Mesenteric fat pad (tissue), 1 donor: ENCODE results near the gene DDAH1. TPM values are rescaled to one million over a fixed set of nuclear protein-coding genes. Genes with fewer than 3 reads are reported as not detected.
"Not testable (repeated sequence)": the region's sequence is repeated elsewhere in the genome, so short reads cannot be mapped to it uniquely, and the experiment has no call there.

ENCODE experiments used
- DNase-seq: peaks from one replicate; pipeline ENCODE4 v3.0.0-alpha.2; 2020; ENCODE audit warnings: low spot score
- total RNA-seq: library from RNA; stranded (reverse); fragmentation: NEBNext Ultra II Directional; extraction: Animal tissue kit (Norgen Biotek cat#: 25700); gene quantifications from one replicate; pipeline ENCODE4 v1.2.1, GENCODE V29; 2021
- donor health status: DM: yes; HTN: yes; CAD: no.

DDAH1 gene
- total RNA-seq, 1 donor from 2014 or later: 15.4 TPM

DNA sequence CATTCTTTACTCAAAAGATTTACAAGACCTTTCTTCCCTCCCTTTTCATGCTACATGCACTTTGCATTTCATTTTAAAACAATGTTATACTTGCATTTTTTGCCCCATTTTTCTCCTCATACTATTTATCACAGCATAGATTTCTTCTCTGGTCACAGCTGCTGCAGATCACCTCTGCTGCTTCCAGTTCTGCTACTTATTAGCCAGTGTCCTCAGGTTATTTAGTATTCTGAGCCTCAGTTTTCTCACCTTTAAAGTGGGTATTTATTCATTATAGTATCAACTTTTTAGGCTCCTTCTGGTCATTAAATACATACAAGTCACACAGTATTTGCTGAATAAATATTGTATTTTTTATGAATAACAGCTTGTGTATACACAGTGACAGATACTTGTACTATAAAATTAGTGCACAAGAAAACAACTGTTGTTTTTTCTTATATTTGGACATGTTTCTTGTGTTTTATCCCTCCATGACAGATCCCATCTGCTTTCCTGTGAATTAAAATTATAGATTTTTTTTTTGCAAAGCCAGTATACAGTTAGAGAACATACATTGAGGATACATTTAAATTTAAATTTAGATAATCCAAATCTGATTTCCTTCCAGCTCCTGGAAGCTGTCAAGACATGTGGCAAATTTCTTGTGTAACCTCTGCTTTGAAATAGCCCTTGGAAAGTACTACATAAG is 103.2 kb downstream of the DDAH1 start:
- DNase-seq: no peak

DNA sequence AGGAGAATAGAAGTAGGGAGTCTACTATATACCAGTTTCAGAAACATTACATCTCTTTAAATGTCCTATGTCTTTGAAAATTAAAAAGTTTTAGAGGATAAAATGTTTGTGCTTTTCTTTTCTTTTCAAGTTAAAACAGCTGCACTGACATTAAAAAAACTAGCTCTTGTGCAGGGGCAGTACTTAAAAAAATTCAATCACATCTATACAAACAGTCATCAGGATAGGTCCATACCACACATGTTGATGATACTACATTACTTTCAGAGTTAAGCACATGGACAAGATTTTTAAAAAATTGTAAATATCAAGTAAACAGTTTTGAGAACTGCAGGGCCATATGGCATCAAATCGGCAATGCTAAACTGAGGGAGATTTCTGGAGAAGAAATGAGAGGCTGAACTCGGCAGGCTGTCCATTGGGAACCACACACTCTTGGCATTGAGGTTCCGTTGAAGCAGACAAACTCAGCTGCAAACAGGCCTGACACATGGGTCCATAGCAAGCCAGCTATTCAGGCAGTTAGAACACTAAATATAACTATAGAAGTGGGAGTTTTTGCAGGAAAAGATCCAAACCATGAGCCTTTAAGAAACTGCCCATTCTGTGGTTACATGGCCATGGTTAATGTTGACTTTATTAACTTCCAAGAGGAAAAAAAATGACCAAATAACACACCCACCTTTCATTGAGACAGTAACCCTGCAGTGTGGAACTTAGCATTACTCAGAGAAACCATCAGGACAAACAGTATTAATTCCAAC is 104.0 kb downstream of the DDAH1 start:
- DNase-seq: no peak

DNA sequence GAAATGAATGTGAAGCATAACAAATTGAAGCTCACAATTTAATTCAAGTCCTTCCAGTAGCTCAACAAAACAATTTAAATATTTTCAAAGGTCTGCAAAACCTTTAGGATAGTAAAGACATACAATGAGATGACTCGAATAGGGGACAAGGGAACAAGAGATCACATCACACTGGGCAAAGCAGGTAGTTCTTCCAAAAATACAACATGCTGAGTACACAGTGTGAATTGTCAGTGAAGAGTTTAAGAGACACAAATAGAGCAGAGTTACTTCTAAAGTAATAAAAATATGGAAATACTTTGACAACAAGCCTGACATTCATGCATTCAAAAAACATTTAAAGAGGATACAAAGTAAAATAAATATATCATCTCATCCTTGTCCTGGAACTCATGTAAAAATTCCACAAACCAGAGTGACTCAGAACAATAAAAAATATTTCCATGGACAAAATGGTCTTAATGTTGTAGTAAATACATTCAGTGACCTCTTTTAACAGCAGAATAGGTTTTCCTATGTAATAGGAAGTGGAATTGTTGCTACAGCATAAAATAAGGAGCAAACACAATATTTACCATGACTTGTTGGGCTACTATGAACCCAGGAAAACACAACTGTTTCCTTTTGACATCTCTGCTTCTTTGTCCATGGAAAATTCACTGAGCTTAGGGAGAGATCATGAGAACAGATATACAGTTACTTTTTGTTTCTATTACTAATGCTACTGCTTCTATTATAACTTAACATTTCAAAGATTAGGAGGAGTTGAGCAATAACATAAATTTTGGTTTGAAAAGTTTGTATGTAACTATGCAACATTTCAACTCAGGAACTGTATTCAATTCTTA is 104.9 kb downstream of the DDAH1 start:
- no peak for DNase-seq

DNA sequence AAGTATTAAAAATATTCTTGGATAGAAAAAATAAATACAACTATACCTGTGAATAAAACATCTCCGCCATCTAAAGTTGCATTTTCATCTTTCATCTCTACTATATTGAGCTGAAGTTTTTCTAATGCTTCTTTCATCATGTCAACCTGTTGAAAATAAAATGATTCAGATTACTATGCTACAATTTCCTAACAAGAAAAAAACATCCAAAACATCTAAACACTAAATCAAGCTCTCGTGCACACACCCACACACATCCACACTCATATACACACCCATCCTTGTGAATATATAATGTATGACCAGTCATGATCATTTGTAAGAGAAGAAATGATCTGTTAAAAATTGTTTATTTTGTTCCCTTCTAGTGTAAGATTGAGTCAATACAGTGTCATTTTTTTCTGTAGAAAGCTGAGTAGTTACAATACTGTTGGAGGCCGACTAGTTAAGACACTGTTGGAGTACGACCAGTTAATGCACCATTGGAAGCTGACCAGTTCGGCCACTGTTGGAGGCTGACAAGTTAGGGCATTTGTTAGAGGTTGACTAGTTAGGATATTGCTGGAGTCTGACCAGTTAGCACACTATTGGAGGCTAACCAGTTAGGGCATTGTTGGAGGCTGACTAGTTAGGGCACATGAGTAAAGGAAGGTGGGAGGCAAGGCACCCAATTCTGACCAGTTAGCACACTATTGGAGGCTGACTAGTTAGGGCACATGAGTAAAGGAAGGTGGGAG is 106.1 kb downstream of the DDAH1 start:
- no peak for DNase-seq

DNA sequence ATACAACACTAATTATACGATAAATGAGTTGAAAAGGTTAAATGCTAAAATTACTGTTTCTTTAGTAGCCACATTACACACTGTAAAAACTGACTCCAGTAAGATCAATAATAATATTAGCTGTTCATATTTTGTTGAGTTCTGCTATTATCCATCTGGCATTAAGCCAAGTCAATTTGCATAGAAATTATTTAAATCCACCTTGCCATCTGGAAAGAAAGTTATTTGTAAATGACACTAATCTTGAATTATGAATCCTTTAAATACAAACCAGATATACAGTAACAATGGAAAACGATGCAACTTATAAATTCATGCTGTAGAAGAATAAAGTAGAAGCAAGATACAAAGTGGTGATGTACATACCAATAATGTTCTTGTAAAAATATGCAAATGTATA is 107.1 kb downstream of the DDAH1 start:
- DNase-seq: no peak

DNA sequence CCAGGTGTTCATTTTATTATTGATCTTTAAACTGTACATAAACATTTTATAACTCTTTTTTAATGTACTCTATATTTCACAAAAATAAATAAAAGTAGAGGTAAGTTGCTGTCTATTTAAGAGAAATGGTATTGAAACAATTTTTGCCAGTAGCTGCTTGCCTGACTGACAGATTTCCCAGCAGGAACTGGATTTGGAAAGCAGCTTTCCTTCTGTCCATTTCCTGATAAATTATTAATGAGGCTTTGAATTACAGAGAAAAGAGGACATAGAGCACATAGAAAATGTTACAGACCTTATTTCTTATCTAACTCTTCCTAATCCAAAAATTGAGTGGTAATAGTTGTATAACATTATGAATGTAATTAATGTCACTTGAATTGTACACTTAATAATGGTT is 108.8 kb downstream of the DDAH1 start:
- no peak for DNase-seq

DNA sequence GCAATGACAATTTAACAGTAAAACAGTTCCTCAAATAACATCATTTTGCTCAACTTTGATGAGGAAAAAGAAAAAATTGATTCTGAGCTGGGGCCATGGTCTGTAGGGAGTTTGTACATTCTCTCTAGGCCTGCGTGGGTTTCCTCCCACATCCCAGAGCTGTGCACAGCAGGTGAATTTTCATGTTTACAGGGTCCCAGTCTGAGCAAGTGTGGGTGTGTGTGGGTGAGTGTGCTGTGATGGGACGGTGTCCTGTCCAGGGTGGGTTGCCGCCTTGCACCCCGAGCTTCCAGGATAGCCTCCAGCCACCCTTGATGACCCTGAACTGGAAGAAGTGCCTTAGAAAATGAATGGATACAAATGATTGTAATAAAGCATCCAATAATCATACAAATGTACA is 112.9 kb downstream of the DDAH1 start:
- DNase-seq: no peak

DNA sequence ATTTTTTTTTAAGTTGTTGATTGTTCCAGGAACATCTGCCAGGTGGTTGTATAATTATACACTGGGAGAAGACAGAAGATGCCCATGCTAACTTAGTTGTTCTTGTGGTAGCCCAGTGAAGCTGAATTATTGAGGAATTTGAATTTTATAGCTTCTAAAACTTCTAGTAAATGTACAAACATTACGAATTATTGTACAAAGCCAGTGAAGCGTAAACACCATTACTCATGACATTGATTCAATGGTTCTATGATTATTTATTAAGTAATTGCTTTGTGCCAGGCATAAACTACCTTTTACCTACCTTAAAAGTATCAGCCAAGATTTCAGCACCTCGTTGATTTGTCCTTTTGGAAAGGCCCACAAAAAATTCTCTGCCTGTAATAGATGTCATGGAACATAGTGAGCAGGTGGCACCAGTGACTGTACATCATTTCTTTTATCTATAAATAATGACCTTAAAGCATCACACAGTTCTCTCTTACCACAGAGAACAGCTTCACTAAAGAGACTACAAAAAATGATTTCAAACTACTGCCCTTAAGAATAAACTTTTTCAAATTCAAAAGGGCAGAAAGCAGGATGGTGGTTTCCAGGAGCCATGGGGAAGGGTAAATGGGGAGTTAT is 113.6 kb downstream of the DDAH1 start:
- DNase-seq: no peak

DNA sequence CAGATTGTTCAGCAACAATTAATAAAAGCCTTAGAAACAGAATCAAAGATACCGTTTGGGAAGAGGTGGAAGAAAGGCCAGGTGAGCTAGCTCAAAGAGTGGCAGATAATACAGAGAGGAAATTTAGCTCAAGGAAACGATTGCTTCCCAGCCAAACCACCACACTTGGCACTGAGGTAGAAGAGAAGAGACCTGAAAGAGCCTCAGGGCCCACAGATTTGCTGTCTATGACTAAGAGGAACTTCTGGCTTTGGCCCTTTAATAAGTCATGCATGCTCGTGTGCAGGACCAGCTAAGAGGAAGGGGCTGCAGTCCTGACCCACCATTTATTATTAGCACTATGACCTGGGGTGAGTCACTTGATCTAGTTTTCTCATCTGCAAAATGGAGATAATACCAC is 115.7 kb downstream of the DDAH1 start:
- DNase-seq: no peak

DNA sequence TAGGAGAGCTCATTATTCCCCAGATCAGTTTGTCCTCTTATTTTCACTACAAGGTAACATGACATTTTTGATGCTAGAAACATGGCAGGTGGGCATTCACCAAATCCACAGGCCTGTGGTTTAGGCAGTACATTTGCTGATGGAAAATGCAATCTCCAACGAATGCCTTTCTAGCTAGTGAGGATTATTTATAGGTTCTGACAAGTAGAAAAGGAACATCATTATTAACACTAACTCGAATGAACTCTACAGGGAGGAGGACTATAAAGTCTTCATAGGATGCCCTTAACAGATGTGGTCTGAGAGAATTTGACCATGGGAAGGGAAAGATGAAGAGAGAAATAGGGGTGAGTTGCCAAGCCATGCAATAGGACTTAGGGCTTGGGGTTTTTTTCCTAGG is 117.1 kb downstream of the DDAH1 start:
- no peak for DNase-seq

DNA sequence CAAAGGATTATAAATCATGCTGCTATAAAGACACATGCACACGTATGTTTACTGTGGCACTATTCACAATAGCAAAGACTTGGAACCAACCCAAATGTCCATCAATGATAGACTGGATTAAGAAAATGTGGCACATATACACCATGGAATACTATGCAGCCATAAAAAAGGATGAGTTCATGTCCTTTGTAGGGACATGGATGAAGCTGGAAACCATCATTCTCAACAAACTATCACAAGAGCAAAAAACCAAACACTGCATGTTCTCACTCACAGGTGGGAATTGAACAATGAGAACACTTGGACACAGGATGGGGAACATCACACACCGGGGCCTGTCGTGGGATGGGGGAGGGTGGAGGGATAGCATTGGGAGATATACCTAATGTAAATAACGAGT is 117.7 kb downstream of the DDAH1 start:
- DNase-seq: not testable (repeated sequence)

DNA sequence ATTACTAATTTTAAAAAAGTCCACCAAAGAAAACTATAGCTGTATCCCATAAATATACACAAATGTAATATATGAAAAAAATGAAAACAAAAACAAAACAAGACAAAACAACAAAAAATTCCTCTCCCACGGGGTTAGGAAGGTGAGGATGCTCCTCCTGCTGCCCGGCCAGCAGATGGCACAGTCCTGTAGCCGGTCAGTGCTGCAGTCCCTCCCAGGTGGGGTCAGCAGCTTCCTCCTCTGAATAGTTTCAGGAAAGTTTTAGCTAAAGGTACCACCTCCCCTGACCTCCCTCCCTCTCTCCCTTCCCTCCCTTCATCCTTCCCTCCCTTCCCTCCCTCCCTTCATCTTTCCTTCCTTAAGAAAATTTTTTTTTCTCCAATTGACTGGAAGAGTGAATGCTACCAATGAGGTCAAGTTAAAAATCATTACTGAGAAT is 120.7 kb downstream of the DDAH1 start:
- no peak for DNase-seq

DNA sequence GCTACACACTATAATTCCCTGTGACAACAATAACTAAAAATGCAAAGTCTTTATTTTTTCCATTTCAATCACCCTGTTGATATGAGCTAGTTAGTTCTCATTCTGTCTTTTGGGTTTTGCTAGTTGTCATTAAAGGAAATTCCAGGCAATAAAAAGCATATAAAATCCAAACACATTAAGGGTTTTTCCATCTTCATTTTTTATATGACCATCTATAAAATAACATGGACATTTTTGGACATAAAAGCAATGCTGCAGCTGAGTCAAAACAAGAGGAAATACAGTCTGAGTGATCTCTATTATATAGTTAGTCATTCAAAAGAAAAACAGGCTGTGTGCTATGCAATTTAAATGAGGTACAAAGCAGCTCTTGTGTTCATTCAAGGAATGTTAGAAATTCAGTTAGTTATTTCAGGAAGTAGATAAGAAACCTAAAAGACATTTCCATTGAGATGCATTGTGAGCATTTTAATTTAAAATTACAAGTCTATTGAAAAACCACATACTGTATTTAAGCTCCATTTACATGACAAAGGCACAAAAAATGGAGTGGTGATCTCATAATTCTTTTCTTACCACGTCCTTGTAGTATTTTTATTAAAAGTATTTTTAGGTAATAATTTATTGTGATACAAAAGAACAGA is 121.2 kb downstream of the DDAH1 start:
- DNase-seq: no peak

DNA sequence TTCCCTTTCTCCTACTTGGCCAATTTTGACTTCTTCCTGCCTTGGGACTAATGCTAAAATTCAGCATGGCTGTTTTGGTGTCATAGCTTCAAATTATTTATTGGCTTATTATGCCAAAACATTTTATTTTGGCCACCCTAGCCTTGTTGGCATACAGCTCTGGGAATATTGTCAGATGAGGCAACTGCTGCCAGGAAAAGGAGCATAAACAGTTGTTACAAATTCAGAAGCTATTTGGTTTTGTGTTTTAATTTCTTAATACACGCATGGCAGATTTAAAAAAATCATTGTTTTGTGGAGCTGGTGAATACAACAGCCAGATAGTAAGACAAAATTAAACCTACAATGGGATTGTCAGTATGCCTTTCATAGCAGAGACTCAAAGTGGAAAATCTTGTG is 121.7 kb downstream of the DDAH1 start:
- DNase-seq: no peak

DNA sequence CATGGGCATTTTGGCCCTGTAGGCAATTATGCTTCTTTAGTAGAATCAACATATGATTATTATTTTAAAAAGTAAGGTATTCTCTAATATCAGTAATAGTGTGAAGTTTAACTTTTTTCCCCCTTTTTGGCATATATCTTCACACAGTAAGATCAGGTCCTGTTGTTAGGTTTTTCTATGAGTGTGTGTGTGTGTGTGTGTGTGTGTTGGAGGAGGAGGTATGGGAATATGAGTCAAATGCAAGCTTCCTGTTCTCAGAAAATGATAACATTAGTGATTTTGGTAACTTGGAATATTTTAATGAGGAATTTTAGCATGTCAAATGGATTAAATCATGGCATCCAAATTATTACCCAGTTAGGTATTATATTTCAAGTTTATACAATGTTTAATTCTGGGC is 122.8 kb downstream of the DDAH1 start:
- no peak for DNase-seq

DNA sequence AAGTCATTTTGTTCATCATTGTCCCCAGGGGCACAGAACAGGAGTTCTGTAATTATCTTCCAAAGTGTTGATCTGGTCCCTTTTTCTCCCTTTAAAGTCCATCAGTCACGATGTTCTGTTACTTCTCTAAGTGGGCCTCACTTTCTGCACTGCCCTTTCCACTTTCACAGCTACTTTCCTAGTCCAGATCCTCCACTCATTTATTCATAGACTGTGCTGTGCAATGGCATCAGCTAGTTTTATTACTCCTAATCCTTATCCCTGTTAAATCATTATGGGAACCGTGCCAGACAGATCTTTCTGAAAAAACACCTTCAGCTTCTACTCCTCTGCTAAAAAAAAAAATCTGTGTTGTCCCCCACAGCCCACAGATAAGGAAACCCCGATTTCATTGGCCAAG is 124.5 kb downstream of the DDAH1 start:
- DNase-seq: no peak

DNA sequence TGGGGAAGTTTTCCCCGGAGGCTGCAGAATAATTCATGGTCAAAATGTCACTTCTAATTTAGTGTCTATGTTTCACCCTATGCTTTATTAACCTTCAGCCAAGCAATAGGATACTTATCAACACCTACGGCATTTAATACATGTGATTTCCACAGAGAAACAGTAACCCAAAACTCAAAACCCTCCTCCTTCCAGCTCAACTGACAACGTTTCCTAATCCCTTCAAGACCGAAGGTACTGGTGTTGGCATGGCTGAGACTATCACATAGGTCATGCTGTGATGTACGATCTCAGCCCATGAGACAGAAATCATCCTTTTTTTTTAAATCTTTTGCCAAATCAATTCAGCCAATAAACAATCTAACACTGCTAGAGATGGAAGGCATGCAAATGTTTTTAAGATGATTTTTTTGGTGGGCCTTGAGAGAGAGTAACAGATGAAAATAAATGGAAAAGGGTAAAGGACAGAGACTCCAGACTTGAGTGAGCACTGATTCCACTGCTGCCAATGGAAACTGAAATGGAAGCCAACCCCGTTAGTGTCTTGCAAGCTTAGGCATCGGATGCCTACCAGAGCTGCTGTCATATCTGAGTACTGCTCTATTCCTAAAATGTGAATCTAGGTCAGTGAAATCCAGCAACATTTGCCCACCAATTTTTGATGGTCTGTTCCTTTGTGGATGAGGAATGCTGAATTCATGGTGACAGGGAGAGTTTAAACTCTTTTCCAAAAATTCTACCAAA is 125.1 kb downstream of the DDAH1 start:
- no peak for DNase-seq

DNA sequence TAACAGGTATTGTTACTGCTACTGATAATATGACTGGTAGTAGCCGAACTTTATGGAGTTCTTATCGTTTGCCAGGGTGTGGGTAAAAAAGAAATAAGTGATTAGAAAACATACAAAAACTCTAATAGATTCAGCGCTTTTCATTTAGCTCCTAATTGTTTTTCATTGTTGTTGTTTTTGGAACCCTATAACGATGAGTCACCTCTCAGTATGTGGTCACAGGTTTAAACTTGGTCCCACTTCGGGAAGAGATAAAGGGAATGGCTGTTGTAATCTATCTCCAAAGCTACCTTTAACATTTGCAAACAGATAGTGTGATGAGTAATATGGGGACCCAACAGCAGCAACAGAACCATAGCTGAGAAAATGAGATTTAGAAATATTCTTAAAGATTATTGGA is 125.9 kb downstream of the DDAH1 start:
- no peak for DNase-seq

DNA sequence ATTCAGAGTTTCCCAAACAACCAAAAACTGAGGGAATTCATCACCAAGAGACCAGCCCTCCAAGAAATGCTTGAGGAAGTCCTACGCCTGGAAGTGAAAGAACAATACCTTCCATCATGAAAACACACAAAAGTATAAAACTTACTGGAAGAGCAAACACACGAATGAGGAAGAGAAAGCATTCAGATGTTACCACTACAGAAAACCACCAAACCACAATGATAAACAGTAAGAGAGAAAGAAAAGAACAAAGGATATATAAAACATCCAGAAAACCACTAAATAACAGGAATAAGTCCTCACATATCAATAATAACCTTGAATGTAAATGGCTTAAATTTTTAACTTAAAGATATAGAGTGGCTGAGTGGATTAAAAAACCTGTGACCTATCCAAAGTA is 130.0 kb downstream of the DDAH1 start:
- no peak for DNase-seq

DNA sequence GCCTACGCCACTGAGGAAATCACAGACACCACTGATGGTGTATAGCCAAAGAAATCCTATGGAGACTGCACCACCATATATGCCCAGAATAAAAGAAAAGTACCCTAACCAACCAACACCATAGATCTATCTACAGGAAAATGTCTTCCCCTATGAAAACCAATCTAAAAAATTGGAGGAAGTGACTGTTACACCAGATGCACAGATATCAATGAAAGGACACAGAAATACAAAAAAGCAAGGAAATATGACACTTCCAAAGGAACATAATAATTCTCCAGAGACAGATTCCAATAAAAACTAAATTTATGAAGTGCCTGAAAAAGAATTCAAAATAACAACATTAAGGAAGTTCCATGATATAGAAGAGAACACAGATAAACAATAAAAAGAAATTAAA is 131.8 kb downstream of the DDAH1 start:
- DNase-seq: no peak
